ENCODE measurements around the gene MARK1.
A peak's percentile ranks its signal among the peaks of the same experiment; 100 is the strongest.

Gene MARK1

GRCh38 chr1:220516014-220516721 lies 11.8 kb upstream of the MARK1 start:
- Mint-ChIP-seq H3K4me1 (no peaks in the 10 kb centered on the region), H3K27ac (no peak overlapping the region)

GRCh38 chr1:220516722-220517042 lies 11.3 kb upstream of the MARK1 start:
- no peak for DNase-seq (ENCODE audit: low spot score in 2 of 2)
- Mint-ChIP-seq H3K9me3 (no peaks in the 10 kb centered on the region), H3K27ac (no peak overlapping the region), H3K4me1 (no peaks in the 10 kb centered on the region), H3K36me3 (no peaks in the 10 kb centered on the region), H3K4me3 (no peak overlapping the region)
- no peak for ATAC-seq

More at GRCh38 chr1:220516014-220516721, 11.8 kb upstream of the MARK1 start:
- no peak overlapping the region for H3K4me3 Mint-ChIP-seq
- no peaks in the 10 kb centered on the region for H3K9me3 Mint-ChIP-seq
- no peak for DNase-seq (ENCODE audit: low spot score in 2 of 2)
- ATAC-seq, result no peak
- H3K36me3 Mint-ChIP-seq, result no peaks in the 10 kb centered on the region

- Mint-ChIP-seq H3K4me1 (no peaks in the 10 kb centered on the region), H3K36me3 (no peaks in the 10 kb centered on the region), H3K9me3 (no peaks in the 10 kb centered on the region), H3K4me3 (no peak overlapping the region), H3K27ac (no peak overlapping the region)
- ATAC-seq, result no peak
- DNase-seq (ENCODE audit: low spot score in 2 of 2), result no peak
These were observed 6.2 kb upstream of the MARK1 start for GRCh38 chr1:220521778-220522177.

GRCh38 chr1:220526294-220526693 lies 1.6 kb upstream of the MARK1 start:
- Mint-ChIP-seq H3K36me3 (no peaks in the 10 kb centered on the region), H3K4me1 (peaks cover 21% of the 10 kb centered on the region), H3K27ac (no peak overlapping the region), H3K9me3 (no peaks in the 10 kb centered on the region), H3K4me3 (no peak overlapping the region)
- no peak for ATAC-seq
- DNase-seq (ENCODE audit: low spot score in 2 of 2), result no peak

- ATAC-seq (peak; percentile 44), DNase-seq (ENCODE audit: low spot score in 2 of 2) (no peak)
- Mint-ChIP-seq H3K4me3 (peak overlapping the region; percentile 73), H3K36me3 (no peaks in the 10 kb centered on the region), H3K27ac (no peak overlapping the region), H3K4me1 (peaks cover 21% of the 10 kb centered on the region), H3K9me3 (no peaks in the 10 kb centered on the region)
These were observed 543 bp upstream of the MARK1 start for GRCh38 chr1:220527279-220527907.

GRCh38 chr1:220528679-220529501 lies 954 bp downstream of the MARK1 start:
- Mint-ChIP-seq H3K36me3 (no peaks in the 10 kb centered on the region), H3K4me3 (peak overlapping the region; percentile 73), H3K9me3 (peaks cover 2% of the 10 kb centered on the region), H3K27ac (no peak overlapping the region), H3K4me1 (peaks cover 21% of the 10 kb centered on the region)
- ATAC-seq (peak; percentile 24), DNase-seq (ENCODE audit: low spot score in 2 of 2) (no peak)

GRCh38 chr1:220529521-220530020 lies 1.6 kb downstream of the MARK1 start:
- H3K4me3 Mint-ChIP-seq, result peak overlapping the region; percentile 73
- DNase-seq (ENCODE audit: low spot score in 2 of 2) (no peak), ATAC-seq (no peak)
- H3K4me1 Mint-ChIP-seq, result peaks cover 21% of the 10 kb centered on the region
- H3K27ac Mint-ChIP-seq, result no peak overlapping the region
- no peaks in the 10 kb centered on the region for H3K36me3 Mint-ChIP-seq
- peaks cover 6% of the 10 kb centered on the region for H3K9me3 Mint-ChIP-seq

GRCh38 chr1:220533504-220534109 lies 5.7 kb downstream of the MARK1 start:
- Mint-ChIP-seq H3K4me1 (peaks cover 9% of the 10 kb centered on the region), H3K4me3 (no peak overlapping the region), H3K9me3 (peaks cover 11% of the 10 kb centered on the region), H3K36me3 (no peaks in the 10 kb centered on the region), H3K27ac (no peak overlapping the region)
- no peak for ATAC-seq
- no peak for DNase-seq (ENCODE audit: low spot score in 2 of 2)

GRCh38 chr1:220544901-220545303 lies 17.0 kb downstream of the MARK1 start:
- DNase-seq (ENCODE audit: low spot score in 2 of 2) (no peak), ATAC-seq (no peak)
- Mint-ChIP-seq H3K4me1 (no peaks in the 10 kb centered on the region), H3K27ac (no peak overlapping the region), H3K36me3 (no peaks in the 10 kb centered on the region), H3K9me3 (peaks cover 4% of the 10 kb centered on the region), H3K4me3 (no peak overlapping the region)

GRCh38 chr1:220550811-220551399 lies 23.0 kb downstream of the MARK1 start:
- no peak overlapping the region for H3K27ac Mint-ChIP-seq
- H3K4me3 Mint-ChIP-seq, result no peak overlapping the region
- ATAC-seq (no peak), DNase-seq (ENCODE audit: low spot score in 2 of 2) (no peak)
- H3K36me3 Mint-ChIP-seq, result no peaks in the 10 kb centered on the region
- H3K9me3 Mint-ChIP-seq, result no peaks in the 10 kb centered on the region
- H3K4me1 Mint-ChIP-seq, result no peaks in the 10 kb centered on the region

- H3K9me3 Mint-ChIP-seq, result no peaks in the 10 kb centered on the region
- H3K4me1 Mint-ChIP-seq, result no peaks in the 10 kb centered on the region
- H3K27ac Mint-ChIP-seq, result no peak overlapping the region
These were observed 23.8 kb downstream of the MARK1 start for GRCh38 chr1:220551718-220552117.

GRCh38 chr1:220552672-220553260 lies 24.8 kb downstream of the MARK1 start:
- Mint-ChIP-seq H3K4me1 (no peaks in the 10 kb centered on the region), H3K36me3 (no peaks in the 10 kb centered on the region), H3K4me3 (no peak overlapping the region), H3K27ac (no peak overlapping the region), H3K9me3 (no peaks in the 10 kb centered on the region)
- no peak for DNase-seq (ENCODE audit: low spot score in 2 of 2)
- ATAC-seq, result no peak

More at GRCh38 chr1:220551718-220552117, 23.8 kb downstream of the MARK1 start:
- H3K36me3 Mint-ChIP-seq, result no peaks in the 10 kb centered on the region
- DNase-seq (ENCODE audit: low spot score in 2 of 2) (no peak), ATAC-seq (no peak)
- H3K4me3 Mint-ChIP-seq, result no peak overlapping the region

- ATAC-seq, result no peak
- no peaks in the 10 kb centered on the region for H3K9me3 Mint-ChIP-seq
- no peaks in the 10 kb centered on the region for H3K36me3 Mint-ChIP-seq
- H3K27ac Mint-ChIP-seq, result no peak overlapping the region
- DNase-seq (ENCODE audit: low spot score in 2 of 2), result no peak
- H3K4me1 Mint-ChIP-seq, result no peaks in the 10 kb centered on the region
- H3K4me3 Mint-ChIP-seq, result no peak overlapping the region
These were observed 28.7 kb downstream of the MARK1 start for GRCh38 chr1:220556641-220557040.

GRCh38 chr1:220563564-220563963 lies 35.6 kb downstream of the MARK1 start:
- no peaks in the 10 kb centered on the region for H3K36me3 Mint-ChIP-seq
- ATAC-seq, result no peak
- no peaks in the 10 kb centered on the region for H3K9me3 Mint-ChIP-seq
- H3K4me3 Mint-ChIP-seq, result no peak overlapping the region
- H3K27ac Mint-ChIP-seq, result no peak overlapping the region
- no peaks in the 10 kb centered on the region for H3K4me1 Mint-ChIP-seq
- no peak for DNase-seq (ENCODE audit: low spot score in 2 of 2)

GRCh38 chr1:220564216-220564615 lies 36.3 kb downstream of the MARK1 start:
- no peaks in the 10 kb centered on the region for H3K9me3 Mint-ChIP-seq
- ATAC-seq, result no peak
- H3K4me3 Mint-ChIP-seq, result no peak overlapping the region
- H3K4me1 Mint-ChIP-seq, result no peaks in the 10 kb centered on the region
- no peak overlapping the region for H3K27ac Mint-ChIP-seq
- no peaks in the 10 kb centered on the region for H3K36me3 Mint-ChIP-seq
- no peak for DNase-seq (ENCODE audit: low spot score in 2 of 2)
